CD4-positive, alpha-beta T cell treated with Interleukin-15 for 1 hour (primary cell): Measurements from ENCODE around the gene SFMBT2.

Experiments used
- DNase-seq: peaks from one replicate; pipeline ENCODE4 v3.0.0-alpha.2; 2020

Gene SFMBT2

GRCh38 chr10:7362471-7362870, 48.4 kb downstream of the SFMBT2 start:
- DNase-seq = no peak

- no peak for DNase-seq
These were observed 49.5 kb downstream of the SFMBT2 start for GRCh38 chr10:7361316-7361715.

GRCh38 chr10:7359954-7360353, 50.9 kb downstream of the SFMBT2 start:
- no peak for DNase-seq

DNA sequence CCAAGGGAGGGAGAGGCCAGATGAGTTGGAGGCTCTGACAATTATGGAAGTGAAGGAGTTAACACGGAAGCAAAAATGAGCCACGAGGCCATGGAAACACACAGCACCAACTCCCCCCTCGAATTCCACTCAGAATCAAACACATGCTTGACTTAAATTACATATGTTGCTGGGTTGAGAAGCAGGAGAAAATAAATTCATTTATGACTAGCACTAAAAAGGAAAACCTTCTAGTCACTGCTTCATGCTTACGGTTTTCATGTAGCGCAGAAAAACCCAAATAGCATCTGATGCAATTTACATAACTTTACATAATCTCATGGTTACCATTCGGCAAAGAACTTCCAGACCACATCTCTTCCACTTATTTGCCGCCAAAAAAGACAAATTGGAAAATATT, 51.5 kb downstream of the SFMBT2 start:
- DNase-seq = no peak

DNA sequence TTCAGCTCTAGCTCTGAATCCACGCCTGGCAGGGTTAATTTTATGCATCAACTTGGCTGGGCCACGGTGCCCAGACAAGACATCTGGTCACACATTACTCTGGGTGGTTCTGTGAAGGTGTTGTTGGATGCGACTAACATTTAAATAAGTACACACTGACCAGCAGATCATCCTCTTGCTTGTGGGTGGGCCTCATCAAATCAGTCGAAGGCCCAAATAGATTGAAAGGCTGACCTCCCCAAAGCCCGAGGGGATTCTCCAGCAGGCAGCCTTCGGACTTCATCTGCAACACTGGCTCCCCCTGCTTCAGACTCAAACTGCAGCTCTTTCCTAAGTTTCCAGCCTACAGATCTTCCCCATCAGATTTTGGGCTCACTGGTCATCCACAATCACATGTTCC, 53.6 kb downstream of the SFMBT2 start:
- no peak for DNase-seq

DNA sequence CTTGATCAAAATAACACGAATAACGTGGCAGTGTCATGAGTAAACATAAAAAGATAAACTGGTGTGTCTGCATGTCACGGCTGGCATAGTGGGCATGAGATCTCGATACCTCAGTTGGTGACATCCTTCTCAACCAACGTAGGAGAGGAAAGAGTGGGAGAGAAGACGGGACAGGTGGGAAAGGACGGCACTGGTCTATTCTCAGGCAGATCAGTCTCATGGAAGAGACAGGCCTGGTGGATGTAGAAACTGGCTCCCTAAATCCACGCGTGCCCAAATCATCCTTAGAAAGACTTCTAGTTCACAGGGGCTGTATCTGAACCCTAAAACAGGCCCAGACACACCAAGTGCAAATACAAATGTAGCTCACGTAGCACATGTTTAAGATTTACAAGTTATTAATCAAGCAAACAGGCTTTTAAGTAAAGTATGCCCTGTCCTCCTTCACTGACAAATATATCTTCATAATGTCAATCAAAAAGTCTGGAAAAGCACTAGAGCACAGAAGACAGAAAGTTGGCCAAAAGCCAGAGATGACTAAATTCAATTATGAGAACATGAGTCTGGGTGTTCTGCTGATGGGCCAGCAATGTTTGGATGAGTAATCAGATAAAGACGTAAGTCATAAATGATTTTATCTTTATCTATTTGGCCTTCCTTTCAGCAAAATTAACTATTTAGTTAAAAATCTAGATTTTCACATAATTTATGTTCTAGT, 56.3 kb downstream of the SFMBT2 start:
- no peak for DNase-seq

- no peak for DNase-seq
These were observed 58.9 kb downstream of the SFMBT2 start for GRCh38 chr10:7351894-7352293.

DNA sequence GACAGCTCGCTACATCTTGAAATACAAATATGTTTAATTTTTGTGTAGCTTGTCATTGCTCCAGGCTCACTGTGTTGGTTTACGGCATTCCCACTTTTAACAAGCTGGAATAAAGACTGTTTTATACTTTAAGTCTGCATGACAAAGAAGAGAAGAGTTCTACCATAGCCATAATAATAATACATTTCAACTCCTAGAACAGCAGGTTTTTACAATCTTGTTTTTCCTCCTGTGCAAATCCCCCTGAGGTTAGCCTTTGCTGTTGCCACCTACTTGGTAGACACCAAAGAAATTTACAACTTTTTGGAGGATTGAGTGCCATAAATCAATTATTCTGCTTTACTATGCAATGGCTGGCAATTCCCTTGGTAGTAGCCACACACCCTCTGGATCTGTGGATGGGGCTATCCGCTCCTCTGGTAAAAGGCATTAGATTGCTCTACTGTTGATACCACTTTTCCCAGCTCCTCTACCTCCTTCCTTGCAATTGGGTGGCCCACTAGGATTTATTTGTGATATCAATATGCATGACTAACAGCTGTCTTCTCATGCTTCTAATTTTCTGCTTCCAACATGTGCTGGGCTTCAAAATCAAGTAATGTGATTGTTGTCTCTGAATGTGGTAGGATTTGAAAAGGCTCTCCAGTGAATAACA, 60.2 kb downstream of the SFMBT2 start:
- DNase-seq = no peak

- DNase-seq = no peak
These were observed 65.1 kb downstream of the SFMBT2 start for GRCh38 chr10:7345717-7346116.

DNA sequence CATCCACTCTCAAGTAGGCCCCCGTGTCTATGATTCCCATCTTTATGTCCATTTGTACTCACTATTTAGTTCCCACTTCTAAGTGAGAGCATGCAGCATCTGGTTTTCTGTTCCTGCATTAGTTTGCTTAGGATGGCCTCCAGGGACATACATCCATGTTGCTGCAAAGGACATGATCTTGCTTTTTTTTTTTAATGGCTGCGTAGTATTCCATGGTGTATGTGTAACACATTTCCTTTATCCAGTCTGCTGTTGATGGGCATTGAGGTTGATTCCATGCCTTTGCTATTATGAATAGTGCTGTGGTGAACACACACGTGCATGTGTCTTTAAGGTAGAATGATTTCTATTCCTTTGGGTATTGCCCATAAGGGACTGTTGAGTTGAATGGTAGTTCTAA, 67.8 kb downstream of the SFMBT2 start:
- no peak for DNase-seq

- no peak for DNase-seq
These were observed 70.5 kb downstream of the SFMBT2 start for GRCh38 chr10:7340179-7340874.

GRCh38 chr10:7339510-7339909, 71.3 kb downstream of the SFMBT2 start:
- no peak for DNase-seq

- no peak for DNase-seq
These were observed 72.4 kb downstream of the SFMBT2 start for GRCh38 chr10:7338469-7338868.

DNA sequence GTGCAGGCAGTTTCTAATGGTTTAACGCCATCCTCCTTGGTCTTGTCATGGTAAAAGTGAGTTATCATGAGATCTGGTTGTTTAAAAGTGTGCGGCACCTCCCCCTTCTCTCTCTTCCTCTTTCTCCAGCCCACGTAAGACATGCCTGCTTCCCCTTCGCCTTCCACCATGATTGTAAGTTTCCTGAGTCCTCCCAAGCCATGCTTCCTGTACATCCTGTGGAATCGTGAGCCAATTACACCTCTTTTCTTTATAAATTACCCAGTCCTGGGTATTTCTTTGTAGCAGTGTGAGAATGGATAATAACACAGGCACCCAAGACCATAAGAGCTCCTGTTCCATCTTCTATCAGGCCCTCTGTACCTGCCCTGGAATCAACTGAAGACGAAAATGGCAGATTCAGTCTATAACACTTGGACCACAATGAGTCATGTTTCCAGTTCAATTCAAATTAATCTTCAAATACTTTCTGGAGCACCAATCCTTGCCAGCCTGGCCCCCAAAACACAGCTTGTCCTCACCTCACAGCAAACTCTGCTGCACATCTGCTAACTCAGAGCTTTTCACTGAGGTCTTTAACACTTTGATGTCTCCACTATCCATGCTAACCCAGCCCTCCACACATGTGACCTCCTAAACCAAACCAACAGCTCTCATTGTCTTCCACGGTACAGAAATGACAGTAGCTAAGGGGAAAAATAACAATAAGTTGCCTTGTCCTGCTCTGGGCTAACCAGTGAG, 73.2 kb downstream of the SFMBT2 start:
- no peak for DNase-seq

DNA sequence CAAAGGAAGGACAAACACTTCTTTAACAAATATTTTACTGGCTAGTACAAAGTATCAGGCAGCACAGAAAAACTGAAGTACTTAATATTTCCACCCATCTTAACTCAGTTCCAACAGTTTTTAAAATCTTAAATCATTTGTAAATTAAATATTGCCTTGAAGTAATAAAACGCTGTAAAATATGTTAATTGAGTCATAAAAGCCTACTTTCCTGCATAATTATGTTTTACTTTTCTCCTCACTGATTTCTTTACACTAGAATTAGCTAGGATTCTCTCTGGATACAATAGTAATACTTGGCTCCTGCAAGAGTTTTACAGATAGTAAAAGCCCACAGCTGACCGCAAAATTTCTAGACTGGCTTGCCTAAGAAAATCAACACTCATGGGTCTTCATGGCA, 74.9 kb downstream of the SFMBT2 start:
- DNase-seq = no peak

GRCh38 chr10:7334642-7334964, 76.2 kb downstream of the SFMBT2 start:
- DNase-seq = no peak

GRCh38 chr10:7333961-7334641, 76.7 kb downstream of the SFMBT2 start:
- no peak for DNase-seq

DNA sequence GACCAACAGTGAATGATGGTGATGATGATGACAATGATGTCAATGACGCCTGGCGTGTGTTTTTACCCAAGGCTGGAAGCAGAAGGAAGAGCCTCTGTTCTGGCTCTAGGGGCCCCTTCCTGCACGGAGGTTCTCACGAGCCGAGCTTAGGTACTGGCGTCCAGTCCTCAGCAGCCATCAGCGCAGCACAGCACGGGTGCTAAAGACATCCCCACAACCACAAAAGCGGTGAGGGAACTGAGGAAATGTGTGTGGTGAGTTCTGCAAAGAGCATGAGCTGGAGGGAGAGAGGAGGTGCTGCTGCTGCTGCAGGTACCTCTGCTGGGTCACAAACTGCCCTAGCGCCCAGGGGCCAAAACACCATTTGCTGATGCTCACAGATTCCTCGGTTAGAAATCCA, 81.6 kb downstream of the SFMBT2 start:
- DNase-seq = no peak

GRCh38 chr10:7327885-7328284, 82.9 kb downstream of the SFMBT2 start:
- no peak for DNase-seq

DNA sequence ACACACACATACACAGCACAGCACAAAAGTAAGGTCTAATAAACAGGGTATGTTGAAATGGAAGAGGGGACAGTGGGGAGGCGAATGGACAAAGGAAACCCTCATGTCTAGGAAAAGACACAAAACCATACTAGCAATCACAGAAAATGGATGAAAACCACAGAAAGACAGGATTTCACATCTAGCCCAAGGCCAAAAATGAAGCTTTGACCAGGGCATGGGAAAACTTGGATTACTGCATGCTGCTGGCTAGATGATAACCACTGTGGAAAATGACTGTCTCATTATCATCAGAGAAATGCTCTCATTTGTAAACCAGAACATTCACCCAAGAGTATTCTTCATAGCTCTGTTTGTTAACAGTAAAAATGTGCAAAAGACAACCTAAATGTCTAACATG, 88.2 kb downstream of the SFMBT2 start:
- no peak for DNase-seq

DNA sequence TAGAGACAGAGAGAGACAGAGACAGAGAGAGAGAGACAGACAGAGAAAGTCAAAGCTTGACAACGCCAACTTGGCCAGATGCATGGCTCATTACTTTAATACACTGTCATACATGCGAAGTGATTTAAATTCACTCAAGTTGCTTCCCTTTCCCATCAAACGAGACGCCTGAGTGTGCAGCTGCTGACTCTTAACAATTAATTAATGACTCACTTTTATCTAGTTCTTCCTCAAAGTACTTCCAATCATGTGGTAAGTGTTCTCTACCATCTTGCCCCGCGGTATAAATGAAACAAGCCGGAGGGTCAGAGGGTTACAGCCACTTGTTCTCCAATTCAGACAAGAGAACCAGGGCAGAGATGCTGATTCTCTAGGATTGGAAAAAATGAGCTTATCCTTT, 90.8 kb downstream of the SFMBT2 start:
- DNase-seq = no peak

GRCh38 chr10:7319632-7320031, 91.2 kb downstream of the SFMBT2 start:
- DNase-seq = no peak

DNA sequence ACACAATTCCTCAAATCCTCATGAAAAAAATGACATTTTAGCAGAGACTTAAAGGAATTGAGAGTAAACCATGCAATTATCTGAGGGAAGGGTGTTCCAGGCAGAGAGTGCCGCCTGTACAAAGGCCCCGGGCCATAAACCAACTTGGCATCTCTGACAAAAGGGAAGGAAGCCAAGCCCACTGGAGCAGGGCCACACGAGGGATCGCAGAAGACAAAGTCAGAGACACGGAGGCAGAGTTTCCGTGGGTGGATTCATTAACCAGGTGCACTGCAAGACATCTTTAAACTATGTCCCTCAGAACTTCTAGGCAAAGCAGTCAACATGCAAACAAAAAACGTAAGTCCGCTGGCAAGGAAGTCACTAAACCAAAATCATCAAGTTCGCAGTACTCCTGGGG, 92.0 kb downstream of the SFMBT2 start:
- DNase-seq = no peak
